Measurements from ENCODE around the gene WASF2. TPM values are rescaled to one million over a fixed set of nuclear protein-coding genes. Genes with fewer than 3 reads are reported as not detected.
"Not testable (repeated sequence)": the region's sequence is repeated elsewhere in the genome, so short reads cannot be mapped to it uniquely, and the experiment has no call there.

The WASF2 gene
- total RNA-seq, 1 donor from 2014 or later = 51.2 TPM

DNA sequence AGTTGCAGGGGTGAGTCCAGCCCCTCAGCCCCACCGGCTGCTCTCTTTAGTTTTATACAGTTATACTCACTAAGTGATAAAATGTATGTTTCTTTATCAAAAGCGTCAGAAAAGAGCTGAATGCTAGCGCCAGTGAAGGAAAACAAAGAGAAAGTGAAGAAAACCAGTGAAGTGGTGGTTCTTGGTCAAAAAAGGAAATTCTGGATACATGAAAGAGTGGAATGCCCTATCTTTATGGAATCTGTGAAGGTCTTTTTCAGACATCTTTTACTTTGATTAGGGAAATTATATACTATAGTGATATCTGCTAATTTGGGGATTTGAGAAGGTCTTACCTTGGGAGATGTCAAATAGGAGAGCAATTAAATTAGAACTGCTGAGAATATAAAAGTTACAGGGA lies 56.3 kb downstream of the WASF2 start:
- Histone ChIP-seq H3K27ac (replicated peaks) (peak overlapping the region; percentile 90), H3K27me3 (ENCODE audit: low read depth) (no peaks in the 10 kb centered on the region)
- TF ChIP-seq, protein P1, sequence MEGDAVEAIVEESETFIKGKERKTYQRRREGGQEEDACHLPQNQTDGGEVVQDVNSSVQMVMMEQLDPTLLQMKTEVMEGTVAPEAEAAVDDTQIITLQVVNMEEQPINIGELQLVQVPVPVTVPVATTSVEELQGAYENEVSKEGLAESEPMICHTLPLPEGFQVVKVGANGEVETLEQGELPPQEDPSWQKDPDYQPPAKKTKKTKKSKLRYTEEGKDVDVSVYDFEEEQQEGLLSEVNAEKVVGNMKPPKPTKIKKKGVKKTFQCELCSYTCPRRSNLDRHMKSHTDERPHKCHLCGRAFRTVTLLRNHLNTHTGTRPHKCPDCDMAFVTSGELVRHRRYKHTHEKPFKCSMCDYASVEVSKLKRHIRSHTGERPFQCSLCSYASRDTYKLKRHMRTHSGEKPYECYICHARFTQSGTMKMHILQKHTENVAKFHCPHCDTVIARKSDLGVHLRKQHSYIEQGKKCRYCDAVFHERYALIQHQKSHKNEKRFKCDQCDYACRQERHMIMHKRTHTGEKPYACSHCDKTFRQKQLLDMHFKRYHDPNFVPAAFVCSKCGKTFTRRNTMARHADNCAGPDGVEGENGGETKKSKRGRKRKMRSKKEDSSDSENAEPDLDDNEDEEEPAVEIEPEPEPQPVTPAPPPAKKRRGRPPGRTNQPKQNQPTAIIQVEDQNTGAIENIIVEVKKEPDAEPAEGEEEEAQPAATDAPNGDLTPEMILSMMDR (IDR thresholded peaks at IDR 0.05; ENCODE audit: borderline replicate concordance) = no peak

DNA sequence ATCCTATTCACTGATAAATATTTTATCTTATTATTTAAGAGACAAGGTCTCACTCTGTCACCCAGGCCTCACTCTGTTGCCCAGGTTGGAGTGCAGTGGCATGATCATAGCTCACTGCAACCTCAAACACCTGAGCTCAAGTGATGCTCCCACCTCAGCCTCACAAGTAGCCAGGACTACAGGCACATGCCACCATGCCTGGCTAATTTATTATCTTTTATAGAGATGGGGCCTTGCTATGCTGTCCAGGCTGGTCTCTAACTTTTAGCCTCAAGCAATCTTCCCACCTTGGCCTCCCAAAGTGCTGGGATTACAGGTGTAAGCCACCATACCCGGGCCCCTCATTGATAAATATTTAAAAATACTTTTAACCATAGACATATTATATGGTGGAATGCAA lies 57.2 kb downstream of the WASF2 start:
- H3K27ac ChIP-seq (replicated peaks) = peak overlapping the region; percentile 90
- peaks cover 98% of the 10 kb centered on the region for H3K4me1 ChIP-seq
- intact Hi-C loops (cut with micrococcal nuclease) = loop anchor here (10.0 kb wide), 1 partner anchor 52 kb away; no protein-coding TSS in a partner anchor

More for the DNA sequence above, 56.3 kb downstream of the WASF2 start:
- intact Hi-C loops (cut with micrococcal nuclease) = loop anchor here (10.0 kb wide), 1 partner anchor 51 kb away; no protein-coding TSS in a partner anchor
- Histone ChIP-seq H3K9me3 (replicated peaks) (no peaks in the 10 kb centered on the region), H3K36me3 (no peaks in the 10 kb centered on the region), H3K4me3 (no peak overlapping the region), H3K4me1 (peaks cover 98% of the 10 kb centered on the region)
- DNase-seq = no peak

DNA sequence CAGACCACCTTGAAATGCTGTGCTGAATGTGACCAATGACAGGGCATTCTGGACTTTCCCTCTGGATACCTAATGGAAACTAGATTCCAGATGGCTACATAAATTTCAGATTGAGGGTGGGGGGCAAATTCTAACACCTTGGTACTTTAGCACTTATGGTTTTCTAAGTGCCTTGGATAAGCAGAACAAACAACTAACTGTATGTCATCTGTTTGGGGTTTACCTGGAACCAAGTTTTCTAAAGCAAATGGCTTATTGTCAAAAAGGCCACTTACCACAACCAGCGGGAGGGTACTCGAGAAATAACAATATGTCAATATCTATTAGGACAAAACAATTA lies 58.4 kb downstream of the WASF2 start:
- intact Hi-C loops (cut with micrococcal nuclease) = loop anchor here (10.0 kb wide), 1 partner anchor 53 kb away; no protein-coding TSS in a partner anchor
- peaks cover 98% of the 10 kb centered on the region for H3K4me1 ChIP-seq
- H3K27me3 ChIP-seq (ENCODE audit: low read depth) = no peaks in the 10 kb centered on the region
- TF ChIP-seq, protein P1 (IDR thresholded peaks at IDR 0.05; ENCODE audit: borderline replicate concordance) = no peak
- no peak for DNase-seq
- peak overlapping the region; percentile 90 for H3K27ac ChIP-seq (replicated peaks)
- H3K4me3 ChIP-seq = peak overlapping the region; percentile 35
- H3K9me3 ChIP-seq (replicated peaks) = no peaks in the 10 kb centered on the region
- peaks cover under 1% of the 10 kb centered on the region for H3K36me3 ChIP-seq

More for the DNA sequence above, 57.2 kb downstream of the WASF2 start:
- not testable (repeated sequence) for H3K36me3 ChIP-seq; H3K4me3 ChIP-seq; H3K9me3 ChIP-seq (replicated peaks); DNase-seq; H3K27me3 ChIP-seq (ENCODE audit: low read depth)

DNA sequence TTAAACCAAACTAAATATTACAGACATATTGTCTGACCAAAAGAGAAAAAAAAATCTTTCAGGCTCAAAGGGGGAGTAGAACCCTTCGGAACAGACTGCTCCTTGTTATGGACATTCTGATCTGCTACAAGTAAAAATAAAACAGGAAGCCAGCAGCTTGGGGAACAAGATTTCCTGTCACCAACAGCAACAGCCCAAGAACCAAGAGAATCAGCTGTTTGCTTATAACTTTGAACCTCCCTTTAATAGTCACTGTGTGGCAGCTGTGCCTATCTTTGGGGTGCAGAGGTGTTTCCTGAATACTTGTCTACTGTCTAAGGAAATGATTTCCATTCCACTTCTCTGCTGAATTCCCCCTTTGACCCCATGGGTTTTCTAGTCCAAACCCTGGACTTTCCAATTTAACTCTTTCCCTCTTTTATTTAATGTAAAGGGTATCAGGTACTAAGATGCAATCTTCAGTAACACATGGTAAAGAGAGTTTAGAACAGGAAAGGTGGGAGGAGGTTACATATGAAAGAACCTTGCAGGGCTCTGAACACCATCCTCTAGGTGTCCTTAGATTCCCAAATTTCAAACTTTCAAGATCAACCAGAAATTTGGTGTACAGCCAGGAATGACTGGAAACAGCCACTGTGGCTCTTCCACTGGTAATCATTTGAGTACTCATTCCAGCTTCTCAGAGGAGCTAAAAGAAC lies 58.9 kb downstream of the WASF2 start:
- intact Hi-C loops (cut with micrococcal nuclease) = loop anchor here (10.0 kb wide), 1 partner anchor 54 kb away; no protein-coding TSS in a partner anchor
- TF ChIP-seq, protein P1 (IDR thresholded peaks at IDR 0.05; ENCODE audit: borderline replicate concordance) = peak; percentile 32
- H3K9me3 ChIP-seq (replicated peaks) = no peaks in the 10 kb centered on the region
- H3K36me3 ChIP-seq = peaks cover 5% of the 10 kb centered on the region
- H3K4me3 ChIP-seq = peak overlapping the region; percentile 35
- no peaks in the 10 kb centered on the region for H3K27me3 ChIP-seq (ENCODE audit: low read depth)
- peaks cover 98% of the 10 kb centered on the region for H3K4me1 ChIP-seq
- no peak for DNase-seq
- H3K27ac ChIP-seq (replicated peaks) = peak overlapping the region; percentile 90

DNA sequence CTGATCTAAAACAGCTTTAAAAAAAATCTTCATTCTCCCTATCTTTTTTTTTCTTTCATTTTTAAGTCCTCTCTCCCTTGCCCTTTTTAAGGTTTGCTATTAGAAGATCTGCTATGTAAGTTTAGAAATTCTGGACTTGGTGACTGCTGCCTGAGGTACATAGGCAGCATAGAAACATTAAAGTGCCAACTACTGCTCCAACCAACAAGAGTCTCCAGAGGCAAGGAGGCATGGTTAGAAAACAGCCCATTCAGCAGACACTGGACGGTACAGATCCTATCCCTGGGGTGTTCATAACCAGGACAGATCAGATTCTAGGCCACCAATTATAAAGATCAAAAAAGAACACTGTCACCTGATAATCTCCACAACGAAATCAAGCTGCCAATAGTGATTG lies 60.9 kb downstream of the WASF2 start:
- DNase-seq = no peak
- TF ChIP-seq, protein P1 (IDR thresholded peaks at IDR 0.05; ENCODE audit: borderline replicate concordance) = no peak
- H3K4me3 ChIP-seq = peak overlapping the region; percentile 39
- H3K27me3 ChIP-seq (ENCODE audit: low read depth) = no peaks in the 10 kb centered on the region
- peaks cover 97% of the 10 kb centered on the region for H3K4me1 ChIP-seq
- H3K9me3 ChIP-seq (replicated peaks) = no peaks in the 10 kb centered on the region
- H3K36me3 ChIP-seq = peaks cover 11% of the 10 kb centered on the region
- intact Hi-C loops (cut with micrococcal nuclease) = no loop called here
- H3K27ac ChIP-seq (replicated peaks) = peak overlapping the region; percentile 90
